ENCODE measurements around the gene KSR2. TPM values are rescaled to one million over a fixed set of nuclear protein-coding genes. Genes with fewer than 3 reads are reported as not detected.
A peak's percentile ranks its signal among the peaks of the same experiment; 100 is the strongest.

Gene KSR2
- total RNA-seq: 1 to 10 TPM; 1.1 to 2.0 TPM
- polyA plus RNA-seq (2013, experiment 1 of 2): 0.43 TPM
- polyA plus RNA-seq (2013, experiment 2 of 2): 0.41 TPM
- long read RNA-seq, experiment 1: 0 reads
- long read RNA-seq, experiment 2: 0 reads
- long read RNA-seq, experiment 3, partial matches to known transcripts: 0 of 1 reads
- long read RNA-seq, experiment 3, other reads (novel, unspliced or antisense): 1 of 1 reads
- long read RNA-seq, experiment 4: 0 reads

DNA sequence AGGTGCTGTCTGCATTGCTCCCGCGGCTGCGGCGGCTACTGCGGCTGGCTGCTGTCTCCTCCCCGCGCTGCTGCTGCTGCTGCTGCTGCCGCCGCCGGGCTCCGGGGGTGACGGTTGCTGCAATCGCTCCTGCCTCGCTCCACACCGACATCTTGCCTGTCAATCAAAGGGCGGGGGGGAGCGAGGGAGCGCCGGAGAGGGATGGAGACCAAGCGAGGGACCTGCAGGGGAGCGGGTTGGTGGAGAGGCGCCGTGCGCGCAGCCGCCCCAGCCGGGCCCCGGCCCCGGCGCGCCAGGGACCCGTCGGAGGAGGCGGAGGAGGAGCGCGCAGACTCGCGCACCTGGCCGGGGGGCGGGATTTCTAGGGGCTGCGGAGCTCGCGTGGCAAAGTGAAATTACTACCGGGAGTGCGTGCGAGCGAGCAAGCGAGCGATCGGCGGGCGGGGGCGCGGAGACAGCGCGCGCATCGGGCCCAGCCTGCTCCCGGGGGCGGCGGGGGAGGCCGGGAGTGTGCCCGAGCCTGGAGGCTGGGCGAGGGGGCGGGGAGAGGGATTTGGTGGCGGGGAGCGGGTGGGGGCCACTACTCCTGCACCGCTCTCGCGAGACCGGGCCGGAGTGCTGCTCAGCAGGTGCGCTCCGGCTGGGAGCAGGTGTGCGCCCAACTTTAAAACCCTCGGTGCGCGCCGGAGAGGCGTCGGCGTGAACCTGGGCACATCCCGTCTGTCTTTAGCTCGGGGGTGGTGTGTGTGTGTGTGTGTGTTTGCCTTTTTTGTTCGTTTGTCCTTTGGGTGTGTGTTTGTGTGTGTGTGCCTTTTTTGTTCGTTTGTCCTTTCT is at the start of gene KSR2:
Gene KSR2, minus strand, starts transcription at position 165 of the 834 bp plus-strand sequence. CDS start 735 bp downstream, outside the sequence.
- H3K36me3 ChIP-seq (ENCODE audit: control insufficient read depth, insufficient read depth, low read length): no peaks in the 10 kb centered on the region
- H3K4me1 ChIP-seq (ENCODE audit: control insufficient read depth, insufficient read depth, low read length): no peaks in the 10 kb centered on the region
- Mint-ChIP-seq H3K27ac (peak within 1 kb of the TSS; percentile 50), H3K36me3 (ENCODE audit: low read depth) (peaks cover 3% of the 10 kb centered on the region), H3K9me3 (peaks cover 18% of the 10 kb centered on the region), H3K4me1 (peaks cover 3% of the 10 kb centered on the region), H3K4me3 (peak within 1 kb of the TSS; percentile 75), H3K27me3 (ENCODE audit: insufficient read depth) (peaks cover 67% of the 10 kb centered on the region)
- H3K9me3 ChIP-seq (ENCODE audit: control insufficient read depth, low read length): peaks cover 17% of the 10 kb centered on the region
- H3K27me3 ChIP-seq (ENCODE audit: control insufficient read depth, insufficient read depth, low read length, poor library complexity, severe bottlenecking): peaks cover 36% of the 10 kb centered on the region
- DNase-seq: peak; percentile 98
- WGBS, 2 experiments (ENCODE audit: insufficient coverage in 1 of 2, insufficient read length in 1 of 2): 0 to 1% methylated on average over 17 to 84 of the region's 86 CpGs
- H3K9ac ChIP-seq (ENCODE audit: extremely low read depth, low read length, poor library complexity, severe bottlenecking): peak within 1 kb of the TSS; percentile 30
- TF ChIP-seq, protein P1, sequence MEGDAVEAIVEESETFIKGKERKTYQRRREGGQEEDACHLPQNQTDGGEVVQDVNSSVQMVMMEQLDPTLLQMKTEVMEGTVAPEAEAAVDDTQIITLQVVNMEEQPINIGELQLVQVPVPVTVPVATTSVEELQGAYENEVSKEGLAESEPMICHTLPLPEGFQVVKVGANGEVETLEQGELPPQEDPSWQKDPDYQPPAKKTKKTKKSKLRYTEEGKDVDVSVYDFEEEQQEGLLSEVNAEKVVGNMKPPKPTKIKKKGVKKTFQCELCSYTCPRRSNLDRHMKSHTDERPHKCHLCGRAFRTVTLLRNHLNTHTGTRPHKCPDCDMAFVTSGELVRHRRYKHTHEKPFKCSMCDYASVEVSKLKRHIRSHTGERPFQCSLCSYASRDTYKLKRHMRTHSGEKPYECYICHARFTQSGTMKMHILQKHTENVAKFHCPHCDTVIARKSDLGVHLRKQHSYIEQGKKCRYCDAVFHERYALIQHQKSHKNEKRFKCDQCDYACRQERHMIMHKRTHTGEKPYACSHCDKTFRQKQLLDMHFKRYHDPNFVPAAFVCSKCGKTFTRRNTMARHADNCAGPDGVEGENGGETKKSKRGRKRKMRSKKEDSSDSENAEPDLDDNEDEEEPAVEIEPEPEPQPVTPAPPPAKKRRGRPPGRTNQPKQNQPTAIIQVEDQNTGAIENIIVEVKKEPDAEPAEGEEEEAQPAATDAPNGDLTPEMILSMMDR (conservative IDR thresholded peaks at IDR 0.05): no peak
- no peak within 1 kb of the TSS for H3K27ac ChIP-seq (ENCODE audit: low read depth, low read length)
- peak within 1 kb of the TSS; percentile 85 for H3K4me3 ChIP-seq (ENCODE audit: low read length)

DNA sequence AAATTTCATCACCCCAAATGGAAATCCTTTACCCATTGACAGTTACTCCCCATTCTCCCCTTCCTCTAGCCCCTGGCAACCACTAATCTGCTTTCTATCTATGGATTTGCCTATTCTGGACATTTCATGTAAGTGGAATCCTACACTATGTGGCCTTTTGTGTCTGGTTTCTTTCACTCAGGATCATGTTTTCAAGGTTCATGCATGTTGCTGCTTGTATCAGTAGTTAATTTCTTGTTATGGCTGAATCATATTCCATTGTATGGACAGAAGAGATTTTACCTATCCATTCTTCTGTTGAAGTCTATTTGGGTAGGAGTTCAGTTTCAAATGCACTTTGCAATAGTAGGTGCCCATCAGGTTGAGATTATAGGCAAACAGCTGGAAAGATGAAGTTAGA is 49.1 kb upstream of the KSR2 start:
- Histone ChIP-seq H3K9ac (ENCODE audit: extremely low read depth, low read length, poor library complexity, severe bottlenecking) (no peak overlapping the region), H3K27ac (ENCODE audit: low read depth, low read length) (no peak overlapping the region), H3K4me3 (ENCODE audit: low read length) (peak overlapping the region; percentile 93), H3K9me3 (ENCODE audit: control insufficient read depth, low read length) (no peaks in the 10 kb centered on the region), H3K4me1 (ENCODE audit: control insufficient read depth, insufficient read depth, low read length) (no peaks in the 10 kb centered on the region), H3K36me3 (ENCODE audit: control insufficient read depth, insufficient read depth, low read length) (peaks cover 39% of the 10 kb centered on the region), H3K27me3 (ENCODE audit: control insufficient read depth, insufficient read depth, low read length, poor library complexity, severe bottlenecking) (no peaks in the 10 kb centered on the region)
- Mint-ChIP-seq H3K27ac (no peak overlapping the region), H3K36me3 (ENCODE audit: low read depth) (peaks cover 28% of the 10 kb centered on the region), H3K4me3 (peak overlapping the region; percentile 82), H3K9me3 (peaks cover 4% of the 10 kb centered on the region), H3K27me3 (ENCODE audit: insufficient read depth) (peaks cover 2% of the 10 kb centered on the region), H3K4me1 (peaks cover 11% of the 10 kb centered on the region)
- TF ChIP-seq, protein P1 (conservative IDR thresholded peaks at IDR 0.05): no peak
- DNase-seq: no peak

DNA sequence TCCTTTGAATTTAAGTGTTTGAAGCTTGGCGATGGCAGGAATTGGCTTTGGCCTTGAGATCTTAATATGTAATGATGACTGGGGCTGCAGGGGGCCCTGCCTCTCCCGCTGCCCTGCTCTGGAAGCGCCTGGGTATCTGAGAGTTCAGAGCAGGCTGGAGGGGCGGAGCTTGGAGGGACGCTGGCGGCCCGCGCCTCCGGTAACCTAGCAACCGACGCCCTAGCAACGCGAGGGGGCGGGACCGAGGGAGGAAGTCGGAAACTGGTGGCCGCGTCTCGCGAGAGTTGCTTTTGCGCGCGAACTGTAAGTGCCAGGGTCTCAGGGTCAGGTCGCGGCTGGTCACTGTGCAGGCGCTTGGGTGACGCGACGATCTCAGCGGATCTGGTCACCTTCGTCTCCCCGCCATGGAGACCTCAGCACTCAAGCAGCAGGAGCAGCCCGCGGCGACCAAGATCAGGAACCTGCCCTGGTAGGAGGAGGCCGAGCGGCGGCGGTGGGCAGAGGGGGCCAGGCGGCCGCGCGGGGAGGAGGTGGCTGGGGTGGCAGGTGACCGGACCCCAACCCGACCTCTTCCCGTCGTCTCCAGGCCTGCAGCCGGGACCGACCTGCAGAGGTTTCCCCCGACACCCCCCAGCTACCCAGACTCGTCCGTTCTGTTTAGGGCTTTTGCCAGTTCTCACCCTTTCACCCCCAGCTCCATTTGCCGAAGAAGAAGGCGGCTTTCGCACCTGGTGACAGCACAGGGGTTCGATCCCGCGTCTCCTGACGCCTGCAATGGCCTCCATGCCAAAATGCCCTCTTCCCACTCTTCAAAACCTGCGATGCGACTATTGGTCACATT is 47.9 kb upstream of the KSR2 start, which contains the start of gene RFC5:
Gene RFC5, plus strand, starts transcription at position 280 of the 841 bp plus-strand sequence. Its CDS starts 125 bp downstream, at position 405.
- Mint-ChIP-seq H3K27me3 (ENCODE audit: insufficient read depth) (peaks cover 2% of the 10 kb centered on the region), H3K4me1 (peaks cover 11% of the 10 kb centered on the region), H3K4me3 (peak within 1 kb of the TSS; percentile 82), H3K27ac (peak within 1 kb of the TSS; percentile 95), H3K36me3 (ENCODE audit: low read depth) (peaks cover 22% of the 10 kb centered on the region), H3K9me3 (peaks cover 4% of the 10 kb centered on the region)
- DNase-seq: peak; percentile 100
- H3K9ac ChIP-seq (ENCODE audit: extremely low read depth, low read length, poor library complexity, severe bottlenecking): peak within 1 kb of the TSS; percentile 92
- no peaks in the 10 kb centered on the region for H3K27me3 ChIP-seq (ENCODE audit: control insufficient read depth, insufficient read depth, low read length, poor library complexity, severe bottlenecking)
- no peak within 1 kb of the TSS for H3K27ac ChIP-seq (ENCODE audit: low read depth, low read length)
- H3K36me3 ChIP-seq (ENCODE audit: control insufficient read depth, insufficient read depth, low read length): peaks cover 29% of the 10 kb centered on the region
- H3K4me1 ChIP-seq (ENCODE audit: control insufficient read depth, insufficient read depth, low read length): no peaks in the 10 kb centered on the region
- H3K4me3 ChIP-seq (ENCODE audit: low read length): peak within 1 kb of the TSS; percentile 93
- H3K9me3 ChIP-seq (ENCODE audit: control insufficient read depth, low read length): no peaks in the 10 kb centered on the region
- TF ChIP-seq, protein P1 (conservative IDR thresholded peaks at IDR 0.05): no peak
- 0% methylated on average over 43 to 61 of the region's 61 CpGs for WGBS, 2 experiments (ENCODE audit: insufficient coverage in 1 of 2, insufficient read length in 1 of 2)

All from endodermal cell (in vitro differentiated cells).